Kidney (tissue), 14 donors: ENCODE data around the gene ZNF322. TPM values are rescaled to one million over a fixed set of nuclear protein-coding genes. Genes with fewer than 3 reads are reported as not detected.
A peak's percentile ranks its signal among the peaks of the same experiment; 100 is the strongest.

Source experiments
- DNase-seq, 5 donors: peaks; one replicate each; pipeline ENCODE4 v3.0.0-alpha.2; 2013 to 2020
- FAIRE-seq: peaks from 2 replicates; lab custom pipeline; 2012; peaks lifted over from hg19 to GRCh38; lab: Jason Lieb, UNC
- H3K27ac ChIP-seq, 2 donors: one replicate each; pipeline ENCODE4 v1.7.0; 2013; ENCODE audit warnings: low read depth in 2 of 2, low read length in 2 of 2, inconsistent platforms in 1 of 2
- H3K27me3 ChIP-seq: one replicate; pipeline ENCODE4 v1.7.1; 2013; ENCODE audit warnings: low read length, inconsistent platforms; ENCODE audit not compliant: control insufficient read depth, insufficient read depth
- H3K36me3 ChIP-seq, 3 donors: one replicate each; pipeline versions ENCODE4 v1.7.0 to v1.7.1; 2013; ENCODE audit warnings: low read length in 3 of 3, control low read depth in 1 of 3, inconsistent platforms in 1 of 3; ENCODE audit not compliant: insufficient read depth in 3 of 3, control insufficient read depth in 2 of 3
- H3K4me1 ChIP-seq, 3 donors: one replicate each; pipeline versions ENCODE4 v1.7.0 to v1.7.1; 2013; ENCODE audit warnings: low read length in 3 of 3, inconsistent platforms in 1 of 3, low read depth in 1 of 3; ENCODE audit not compliant: control insufficient read depth in 2 of 3, insufficient read depth in 2 of 3
- H3K4me3 ChIP-seq, 3 donors: one replicate each; pipeline versions ENCODE4 v1.7.0 to v1.8.1; 2013; ENCODE audit warnings: low read length in 3 of 3, control low read depth in 1 of 3, inconsistent platforms in 1 of 3
- H3K9ac ChIP-seq, 3 donors: one replicate each; pipeline versions ENCODE4 v1.7.0 to v1.7.1; 2013; ENCODE audit warnings: low read length in 3 of 3, control low read depth in 1 of 3, inconsistent platforms in 1 of 3
- H3K9me3 ChIP-seq, 3 donors: one replicate each; pipeline versions ENCODE4 v1.7.0 to v1.7.1; 2013; ENCODE audit warnings: low read length in 3 of 3, control low read depth in 1 of 3, inconsistent platforms in 1 of 3; ENCODE audit not compliant: control insufficient read depth in 2 of 3, insufficient read depth in 1 of 3
- CTCF ChIP-seq: IDR thresholded peaks from 3 replicates; pipeline ENCODE4 v1.5.1; 2012; ENCODE audit warnings: mild to moderate bottlenecking, moderate library complexity, borderline replicate concordance; ENCODE audit not compliant: insufficient read depth; ENCODE audit errors: extremely low read depth
- intact Hi-C: fragments of 100-400 bp; cut with DNase I; formaldehyde crosslinking; loops from one replicate; pipeline ENCODE4 v1.11.1; 2022
- polyA plus RNA-seq: library from polyadenylated mRNA; stranded (reverse); fragments of 350-450 nt; fragmentation: Illumina TruSeq; extraction: RNeasy Lipid Tissue Mini Kit (QIAGEN cat#74804); gene quantifications from one replicate; pipeline ENCODE4 v1.2.3, GENCODE V29; 2014; ENCODE audit warnings: low read depth, low replicate concordance; ENCODE audit not compliant: insufficient read depth
- total RNA-seq: library from RNA; stranded (reverse); fragmentation: NEBNext Ultra II Directional; extraction: Animal tissue kit (Norgen Biotek cat#: 25700); gene quantifications from one replicate; pipeline ENCODE4 v1.2.1, GENCODE V29; 2021
- donor health status: control.
- donor health status: control.
- donor health status: control.
- donor health status: control.
- donor health status: control.
- donor health status: DM: yes; HTN: yes; CAD: no.
- donor health status: Normal renal cell carcinoma (clear cell type).

ZNF322 gene
- total and polyA plus RNA-seq, 2 donors from 2014 or later, result 7.9 to 27.3 TPM

- no peak for TF ChIP-seq CTCF
- no peaks in the 10 kb centered on the region for H3K27me3 ChIP-seq
- no peak for DNase-seq
- no peak for FAIRE-seq
- no peak overlapping the region for H3K27ac ChIP-seq
- H3K4me1 ChIP-seq, result no peaks in the 10 kb centered on the region
- no peak overlapping the region for H3K4me3 ChIP-seq
- H3K9me3 ChIP-seq, result peaks cover 0 to 14% (median 0%) of the 10 kb centered on the region in 3 donors
- intact Hi-C loops, result no loop called here
- H3K9ac ChIP-seq, result no peak overlapping the region
- H3K36me3 ChIP-seq, result peaks cover 9 to 25% (median 17%) of the 10 kb centered on the region in 3 donors
These were observed 13.5 kb downstream of the ZNF322 start for GRCh38 chr6:26646074-26646473.

- DNase-seq (no peak), FAIRE-seq (no peak)
- Histone ChIP-seq H3K4me3 (no peak overlapping the region), H3K9me3 (peaks cover 2 to 35% (median 13%) of the 10 kb centered on the region in 3 donors), H3K9ac (no peak overlapping the region), H3K4me1 (no peaks in the 10 kb centered on the region), H3K36me3 (peaks cover 16 to 45% (median 31%) of the 10 kb centered on the region in 3 donors), H3K27ac (no peak overlapping the region), H3K27me3 (no peaks in the 10 kb centered on the region)
- intact Hi-C loops, result no loop called here
- TF ChIP-seq CTCF, result no peak
These were observed 18.7 kb downstream of the ZNF322 start for GRCh38 chr6:26640806-26641205.

GRCh38 chr6:26629359-26629758 is 30.2 kb downstream of the ZNF322 start:
- Histone ChIP-seq H3K27ac (no peak overlapping the region), H3K9me3 (no peaks in the 10 kb centered on the region), H3K4me3 (no peak overlapping the region), H3K9ac (no peak overlapping the region), H3K36me3 (no peaks in the 10 kb centered on the region), H3K27me3 (no peaks in the 10 kb centered on the region), H3K4me1 (no peaks in the 10 kb centered on the region)
- FAIRE-seq (peak; percentile 6), DNase-seq (no peak)
- no peak for TF ChIP-seq CTCF
- intact Hi-C loops, result no loop called here

GRCh38 chr6:26627843-26628242 is 31.7 kb downstream of the ZNF322 start:
- Histone ChIP-seq H3K9ac (no peak overlapping the region), H3K27me3 (no peaks in the 10 kb centered on the region), H3K9me3 (no peaks in the 10 kb centered on the region), H3K4me1 (no peaks in the 10 kb centered on the region), H3K27ac (no peak overlapping the region), H3K36me3 (no peaks in the 10 kb centered on the region), H3K4me3 (no peak overlapping the region)
- DNase-seq (no peak), FAIRE-seq (no peak)
- TF ChIP-seq CTCF, result no peak
- intact Hi-C loops, result no loop called here
